GM20000 (cell line): ENCODE results near the gene SNUPN.

Source experiments
- DNase-seq: peaks from one replicate; pipeline ENCODE4 v3.0.0; 2012; ENCODE audit warnings: low spot score
- TF ChIP-seq, protein P1 (sequence below): IDR thresholded peaks from 2 replicates; pipeline ENCODE4 v1.5.1; 2012; ENCODE audit warnings: mild to moderate bottlenecking, control low read depth; ENCODE audit errors: extremely low read depth, missing control alignments

SNUPN gene

DNA sequence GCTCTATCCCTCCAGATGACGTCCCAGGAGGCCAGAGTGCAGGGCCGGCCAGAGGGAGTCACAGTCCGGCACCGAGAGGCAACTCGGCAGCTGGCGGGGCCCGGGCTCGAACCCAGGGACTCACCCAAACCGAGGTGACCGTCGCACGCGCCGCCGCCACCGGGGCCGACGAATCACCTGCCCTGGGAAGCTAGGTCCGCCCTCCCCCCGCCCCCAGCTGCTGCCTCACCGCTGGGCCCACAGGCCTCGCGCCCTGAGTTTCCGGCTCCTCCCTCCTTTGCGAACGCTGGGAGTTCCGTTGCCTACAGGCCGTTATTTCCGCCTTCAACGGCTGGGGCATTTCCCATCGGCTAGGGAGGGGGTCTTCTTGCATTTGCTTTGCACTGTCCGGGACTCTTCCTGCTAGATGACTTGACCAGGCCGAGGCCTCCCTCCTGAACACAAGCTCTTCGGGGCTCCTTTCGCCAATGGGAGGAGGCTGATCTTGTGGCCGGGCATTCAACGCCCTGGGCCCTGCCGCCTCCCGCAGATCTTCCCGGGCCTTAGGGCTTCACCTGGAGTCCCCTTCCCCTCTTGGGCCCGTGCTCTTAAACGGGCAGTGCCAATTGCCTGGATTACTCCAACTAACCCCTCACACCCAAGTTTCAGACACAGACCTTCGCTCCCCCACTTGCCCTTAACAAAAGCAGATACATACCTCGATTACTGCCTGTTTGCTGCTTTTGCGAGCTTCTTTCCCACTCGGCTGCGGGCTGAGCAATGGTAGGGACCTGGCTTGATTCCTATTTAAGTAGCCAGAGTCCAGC, at the start of gene SNUPN:
Gene SNUPN, minus strand, starts transcription at position 184 of the 806 bp plus-strand sequence. CDS start 4,674 bp downstream, outside the sequence.
- DNase-seq, result peak; percentile 96
- TF ChIP-seq, protein P1, sequence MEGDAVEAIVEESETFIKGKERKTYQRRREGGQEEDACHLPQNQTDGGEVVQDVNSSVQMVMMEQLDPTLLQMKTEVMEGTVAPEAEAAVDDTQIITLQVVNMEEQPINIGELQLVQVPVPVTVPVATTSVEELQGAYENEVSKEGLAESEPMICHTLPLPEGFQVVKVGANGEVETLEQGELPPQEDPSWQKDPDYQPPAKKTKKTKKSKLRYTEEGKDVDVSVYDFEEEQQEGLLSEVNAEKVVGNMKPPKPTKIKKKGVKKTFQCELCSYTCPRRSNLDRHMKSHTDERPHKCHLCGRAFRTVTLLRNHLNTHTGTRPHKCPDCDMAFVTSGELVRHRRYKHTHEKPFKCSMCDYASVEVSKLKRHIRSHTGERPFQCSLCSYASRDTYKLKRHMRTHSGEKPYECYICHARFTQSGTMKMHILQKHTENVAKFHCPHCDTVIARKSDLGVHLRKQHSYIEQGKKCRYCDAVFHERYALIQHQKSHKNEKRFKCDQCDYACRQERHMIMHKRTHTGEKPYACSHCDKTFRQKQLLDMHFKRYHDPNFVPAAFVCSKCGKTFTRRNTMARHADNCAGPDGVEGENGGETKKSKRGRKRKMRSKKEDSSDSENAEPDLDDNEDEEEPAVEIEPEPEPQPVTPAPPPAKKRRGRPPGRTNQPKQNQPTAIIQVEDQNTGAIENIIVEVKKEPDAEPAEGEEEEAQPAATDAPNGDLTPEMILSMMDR, result no peak

DNA sequence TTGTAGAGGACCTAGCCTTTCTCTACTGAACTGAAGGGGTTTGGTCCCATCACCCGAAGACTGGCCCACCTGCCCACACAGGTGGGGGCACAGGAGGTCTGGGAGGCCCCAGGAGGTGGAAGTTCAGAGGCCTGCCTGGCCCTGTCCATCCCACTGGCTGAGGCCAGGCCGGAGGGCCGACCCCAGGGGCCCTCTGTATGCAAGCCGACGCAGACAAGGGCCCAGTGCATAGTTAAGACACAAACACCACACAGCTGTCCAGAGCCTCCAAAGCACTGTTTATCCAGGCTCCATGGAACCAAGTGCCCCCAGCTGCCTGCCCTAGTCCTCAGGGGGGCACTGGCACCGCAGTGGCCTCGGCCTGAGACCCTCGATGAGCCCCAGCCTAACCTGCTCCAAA, 48.8 kb upstream of the SNUPN start:
- DNase-seq, result no peak
- TF ChIP-seq, protein P1, result no peak

DNA sequence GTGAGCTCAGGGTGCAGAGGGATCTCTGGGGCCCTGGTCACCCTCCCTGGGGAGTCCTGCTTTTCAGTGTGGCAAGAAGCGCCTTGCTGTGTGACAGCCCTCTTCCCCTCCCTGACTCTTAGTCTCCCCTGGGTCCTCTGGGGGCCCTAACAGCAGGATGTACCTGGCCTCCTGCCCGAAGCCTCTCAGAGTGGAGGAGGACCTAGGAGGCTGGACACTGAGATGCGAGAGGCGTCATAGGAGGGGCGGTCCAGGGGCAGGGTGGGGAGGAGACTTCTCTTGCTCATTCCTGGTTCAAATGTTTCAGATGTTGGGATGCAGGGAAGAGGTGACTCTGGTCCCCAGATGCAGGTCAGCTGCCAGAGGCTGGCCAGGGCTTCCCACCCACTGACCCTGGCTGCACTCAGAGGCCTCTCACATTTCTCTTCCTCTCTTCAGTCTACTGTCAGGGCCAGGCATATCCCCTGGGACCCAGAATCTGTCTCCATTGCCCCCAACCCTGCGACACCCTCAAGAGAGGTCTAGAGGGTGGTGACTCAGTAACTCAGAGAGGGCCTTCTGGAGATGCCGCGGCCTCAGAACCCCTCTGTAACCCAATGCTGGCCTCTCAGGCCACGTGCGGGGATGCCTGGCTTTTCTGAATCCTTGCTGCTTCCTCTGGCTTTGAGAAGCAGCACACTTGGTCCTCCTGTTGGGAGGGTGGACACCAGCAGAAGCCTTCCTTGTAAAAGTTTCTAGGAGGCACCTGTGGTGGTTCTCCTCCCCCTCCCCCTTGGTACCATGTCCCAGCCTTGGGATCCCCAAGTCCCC, 48.1 kb upstream of the SNUPN start:
- DNase-seq, result no peak
- TF ChIP-seq, protein P1, result no peak

DNA sequence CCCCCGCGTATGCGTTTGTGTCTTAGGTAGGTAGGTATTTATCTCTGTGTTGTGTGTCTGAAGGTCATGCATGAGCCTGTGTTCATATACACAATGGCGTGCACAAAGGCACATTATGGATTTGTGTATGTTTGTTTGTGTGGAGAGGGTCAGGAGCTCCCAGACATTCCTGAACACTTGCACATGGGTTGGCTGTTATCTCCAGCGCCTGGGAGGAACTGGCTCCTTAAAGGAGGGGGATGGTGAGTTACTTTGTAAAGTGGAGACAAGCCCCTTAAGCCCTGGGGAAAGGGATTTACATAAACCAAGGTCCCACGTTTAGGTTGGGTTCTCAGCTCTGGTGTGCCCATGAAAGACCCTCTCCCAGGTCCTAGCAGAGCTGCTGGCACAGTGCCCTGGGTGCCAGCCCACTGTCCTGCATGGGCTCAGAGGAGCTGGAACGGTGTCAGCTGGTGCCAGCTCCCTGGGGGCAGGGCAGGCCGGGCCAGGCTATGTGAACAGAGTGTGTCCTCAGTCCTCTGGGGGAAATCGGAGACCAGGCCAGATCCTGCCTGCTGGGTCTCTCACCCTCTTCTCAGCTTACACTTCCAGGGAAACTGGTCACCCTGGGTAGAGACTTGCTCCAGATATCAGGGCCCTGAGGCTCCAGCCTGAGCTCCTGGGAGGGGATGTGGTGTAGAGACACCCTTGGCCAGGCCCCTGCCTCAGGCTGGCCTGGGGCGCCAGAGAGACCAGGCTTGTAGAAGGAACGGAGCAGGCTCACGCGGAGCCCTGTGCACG, 47.3 kb upstream of the SNUPN start:
- TF ChIP-seq, protein P1, result no peak
- no peak for DNase-seq

DNA sequence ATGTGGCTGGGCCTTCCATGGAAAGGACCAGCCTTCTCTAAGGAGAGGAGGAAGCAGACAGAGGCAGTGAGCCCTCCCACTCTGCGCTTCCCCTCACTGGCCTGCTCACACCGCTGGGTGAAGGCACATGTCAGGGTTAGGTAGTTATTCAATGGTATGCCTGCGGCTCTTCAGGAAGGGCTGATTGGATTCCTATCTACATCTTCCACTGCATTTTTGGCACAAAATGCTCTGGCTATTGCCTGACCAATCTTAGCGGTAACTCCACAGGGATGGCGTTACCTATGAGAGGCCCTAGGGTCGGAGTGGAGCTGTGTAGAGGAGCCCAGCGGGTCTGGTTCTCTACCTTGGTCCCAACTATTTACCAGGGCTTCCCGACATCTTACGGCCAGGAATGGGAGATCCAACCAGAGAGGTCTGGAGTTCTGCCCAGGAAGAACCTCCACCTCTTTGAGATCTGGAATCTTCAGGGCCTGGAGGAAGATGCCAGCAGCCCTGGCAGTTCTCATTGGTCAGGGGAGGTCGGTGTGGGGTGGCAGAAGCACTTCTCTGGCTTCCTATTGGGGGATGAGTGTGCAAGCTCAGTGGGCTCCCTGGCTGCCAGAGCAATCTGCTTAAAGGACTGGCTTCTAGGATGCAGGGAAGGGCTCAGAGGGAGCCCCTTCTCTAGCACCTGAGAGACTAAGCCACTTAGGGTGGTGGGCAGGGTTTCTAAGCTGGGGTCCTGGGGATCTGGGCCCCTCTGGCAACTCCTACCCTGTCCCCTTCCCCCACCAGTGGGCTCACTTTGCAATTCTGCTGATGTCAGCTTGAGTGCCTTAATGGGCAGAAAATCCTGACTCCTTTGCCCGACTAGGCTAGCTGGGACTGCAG, 46.4 kb upstream of the SNUPN start:
- DNase-seq, result no peak
- TF ChIP-seq, protein P1, result no peak

DNA sequence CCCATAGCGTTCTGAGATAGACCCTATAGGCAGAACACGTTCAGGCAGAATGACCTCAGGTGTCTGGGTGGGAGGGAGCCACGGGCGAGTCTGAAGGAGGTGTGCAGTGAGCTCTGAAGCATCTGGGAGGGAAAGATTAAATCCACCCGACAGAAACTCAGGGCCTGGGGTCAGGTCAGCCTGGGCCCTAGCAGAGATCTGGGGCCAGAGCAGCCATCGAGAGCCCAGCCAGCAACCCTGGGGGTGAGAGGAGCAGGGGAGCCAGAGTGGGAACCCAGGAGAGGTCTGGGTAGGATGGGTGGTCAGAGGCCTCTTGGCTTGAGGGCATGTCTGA, 44.3 kb upstream of the SNUPN start:
- DNase-seq, result no peak
- TF ChIP-seq, protein P1, result no peak
